ENCODE data around the gene GXYLT1. TPM values are rescaled to one million over a fixed set of nuclear protein-coding genes. Genes with fewer than 3 reads are reported as not detected.

The GXYLT1 gene
- polyA plus RNA-seq, 1 experiment: 20.6 TPM

DNA sequence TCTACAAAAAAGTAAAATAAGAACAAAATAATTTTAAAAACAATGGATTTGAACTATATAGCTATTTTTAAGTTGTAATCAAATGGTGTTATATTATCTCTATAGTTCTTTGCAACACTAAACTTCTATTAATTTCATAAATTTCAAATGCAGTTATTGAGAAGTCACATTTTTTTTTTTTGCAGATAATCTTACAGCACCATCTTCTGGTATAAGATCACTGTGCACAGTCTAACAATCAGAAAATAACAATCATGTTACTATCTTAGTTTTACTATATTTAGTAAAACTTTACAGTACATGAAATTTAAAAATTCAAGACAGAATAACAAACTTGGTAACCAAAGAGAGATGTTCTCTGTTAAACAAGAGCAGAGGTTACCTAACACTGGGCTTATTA is 40.6 kb downstream of the GXYLT1 start:
- no peaks in the 10 kb centered on the region for H3K9me3 ChIP-seq (ENCODE audit: control insufficient read depth, insufficient read depth, low read length)
- H3K27ac ChIP-seq (ENCODE audit: low read depth, low read length): no peak overlapping the region
- H3K27me3 ChIP-seq (ENCODE audit: control insufficient read depth, insufficient read depth, low read length): no peaks in the 10 kb centered on the region
- TF ChIP-seq, protein P1, sequence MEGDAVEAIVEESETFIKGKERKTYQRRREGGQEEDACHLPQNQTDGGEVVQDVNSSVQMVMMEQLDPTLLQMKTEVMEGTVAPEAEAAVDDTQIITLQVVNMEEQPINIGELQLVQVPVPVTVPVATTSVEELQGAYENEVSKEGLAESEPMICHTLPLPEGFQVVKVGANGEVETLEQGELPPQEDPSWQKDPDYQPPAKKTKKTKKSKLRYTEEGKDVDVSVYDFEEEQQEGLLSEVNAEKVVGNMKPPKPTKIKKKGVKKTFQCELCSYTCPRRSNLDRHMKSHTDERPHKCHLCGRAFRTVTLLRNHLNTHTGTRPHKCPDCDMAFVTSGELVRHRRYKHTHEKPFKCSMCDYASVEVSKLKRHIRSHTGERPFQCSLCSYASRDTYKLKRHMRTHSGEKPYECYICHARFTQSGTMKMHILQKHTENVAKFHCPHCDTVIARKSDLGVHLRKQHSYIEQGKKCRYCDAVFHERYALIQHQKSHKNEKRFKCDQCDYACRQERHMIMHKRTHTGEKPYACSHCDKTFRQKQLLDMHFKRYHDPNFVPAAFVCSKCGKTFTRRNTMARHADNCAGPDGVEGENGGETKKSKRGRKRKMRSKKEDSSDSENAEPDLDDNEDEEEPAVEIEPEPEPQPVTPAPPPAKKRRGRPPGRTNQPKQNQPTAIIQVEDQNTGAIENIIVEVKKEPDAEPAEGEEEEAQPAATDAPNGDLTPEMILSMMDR (IDR thresholded peaks at IDR 0.05; ENCODE audit: low read depth, low read length): peak; percentile 42
- H3K4me3 ChIP-seq (ENCODE audit: low read depth, low read length): no peak overlapping the region
- no peak for DNase-seq (ENCODE audit: low read depth, low spot score)
- ChIA-PET CTCF (interaction anchor here (0.6 to 1.8 kb wide), 7 partner anchors 9 to 828 kb away, joined by 3 to 9 read pairs (median 3); no protein-coding TSS in a partner anchor), POLR2A (no interaction called here)

DNA sequence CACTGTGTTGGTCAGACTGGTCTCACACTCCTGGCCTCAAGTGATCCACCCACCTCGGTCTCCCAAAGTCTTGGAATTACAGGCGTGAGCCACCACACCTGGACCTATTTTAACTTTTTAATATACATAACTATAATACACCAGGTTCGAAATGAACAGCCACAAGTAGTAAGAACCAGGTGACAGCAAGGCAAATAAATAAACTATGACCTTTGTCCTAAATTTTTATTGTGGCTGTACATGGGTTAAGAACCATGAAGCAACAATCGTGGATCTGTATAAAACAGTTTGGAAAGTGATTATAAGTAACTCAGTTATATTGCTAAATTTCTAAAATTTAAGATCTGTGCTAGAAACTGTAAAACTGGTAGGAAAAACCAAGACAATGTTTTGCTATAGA is 41.5 kb downstream of the GXYLT1 start:
- no peak for DNase-seq (ENCODE audit: low read depth, low spot score)
- TF ChIP-seq, protein P1 (IDR thresholded peaks at IDR 0.05; ENCODE audit: low read depth, low read length): no peak
- ChIA-PET POLR2A (no interaction called here), CTCF (interaction anchor here (0.6 to 1.3 kb wide), 5 partner anchors 8 to 1160 kb away, joined by 3 to 9 read pairs (median 3); no protein-coding TSS in a partner anchor)
- no peak overlapping the region for H3K4me3 ChIP-seq (ENCODE audit: low read depth, low read length)
- no peak overlapping the region for H3K27ac ChIP-seq (ENCODE audit: low read depth, low read length)
- H3K9me3 ChIP-seq (ENCODE audit: control insufficient read depth, insufficient read depth, low read length): no peaks in the 10 kb centered on the region
- H3K27me3 ChIP-seq (ENCODE audit: control insufficient read depth, insufficient read depth, low read length): no peaks in the 10 kb centered on the region

DNA sequence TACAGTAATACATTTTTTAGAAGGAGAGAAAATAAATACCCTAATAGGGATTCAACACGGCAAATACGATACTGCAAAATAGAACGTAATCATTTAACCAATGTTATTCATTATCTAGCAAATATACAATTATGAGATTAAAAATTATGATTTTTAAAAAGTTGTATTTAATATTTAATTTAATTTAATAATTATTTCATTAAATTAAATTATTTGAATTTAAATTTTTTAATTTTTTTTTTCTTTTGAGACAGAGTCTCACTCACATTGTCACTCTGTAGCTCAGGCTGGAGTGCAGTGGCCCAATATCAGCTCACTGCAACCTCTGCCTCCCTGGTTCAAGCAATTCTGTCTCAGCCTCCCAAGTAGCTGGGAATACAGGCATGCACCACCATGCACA is 42.0 kb downstream of the GXYLT1 start:
- Histone ChIP-seq H3K27ac (ENCODE audit: low read depth, low read length) (no peak overlapping the region), H3K9me3 (ENCODE audit: control insufficient read depth, insufficient read depth, low read length) (no peaks in the 10 kb centered on the region), H3K27me3 (ENCODE audit: control insufficient read depth, insufficient read depth, low read length) (no peaks in the 10 kb centered on the region), H3K4me3 (ENCODE audit: low read depth, low read length) (no peak overlapping the region)
- CTCF ChIA-PET: interaction anchor here (0.6 to 1.3 kb wide), 3 partner anchors 78 to 1159 kb away, joined by 3 to 9 read pairs (median 4); no protein-coding TSS in a partner anchor
- POLR2A ChIA-PET: no interaction called here
- TF ChIP-seq, protein P1 (IDR thresholded peaks at IDR 0.05; ENCODE audit: low read depth, low read length): no peak
- DNase-seq (ENCODE audit: low read depth, low spot score): no peak

DNA sequence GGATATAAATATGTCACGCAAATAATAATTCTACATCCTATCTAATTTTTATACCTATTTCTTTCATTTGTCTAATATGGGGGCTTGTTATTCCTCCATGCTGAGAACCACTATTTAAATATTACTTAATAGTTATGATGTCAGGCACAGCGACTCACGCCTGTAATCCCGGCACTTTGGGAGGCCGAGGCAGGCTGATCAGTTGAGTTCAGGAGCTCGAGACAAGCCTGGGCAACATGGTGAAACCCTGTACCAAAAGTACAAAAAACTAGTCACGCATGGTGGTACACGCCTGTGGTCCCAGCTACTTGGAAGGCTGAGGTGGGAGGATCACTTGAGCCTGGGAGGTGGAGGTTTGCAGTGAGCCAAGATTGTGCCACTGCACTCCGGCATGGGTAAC is 45.2 kb downstream of the GXYLT1 start:
- no peaks in the 10 kb centered on the region for H3K27me3 ChIP-seq (ENCODE audit: control insufficient read depth, insufficient read depth, low read length)
- ChIA-PET CTCF (interaction anchor here (0.5 kb wide), 1 partner anchor 42 kb away, joined by 5 read pairs; no protein-coding TSS in a partner anchor), POLR2A (no interaction called here)
- no peak overlapping the region for H3K4me3 ChIP-seq (ENCODE audit: low read depth, low read length)
- TF ChIP-seq, protein P1 (IDR thresholded peaks at IDR 0.05; ENCODE audit: low read depth, low read length): no peak
- no peak for DNase-seq (ENCODE audit: low read depth, low spot score)
- no peak overlapping the region for H3K27ac ChIP-seq (ENCODE audit: low read depth, low read length)
- H3K9me3 ChIP-seq (ENCODE audit: control insufficient read depth, insufficient read depth, low read length): no peaks in the 10 kb centered on the region

DNA sequence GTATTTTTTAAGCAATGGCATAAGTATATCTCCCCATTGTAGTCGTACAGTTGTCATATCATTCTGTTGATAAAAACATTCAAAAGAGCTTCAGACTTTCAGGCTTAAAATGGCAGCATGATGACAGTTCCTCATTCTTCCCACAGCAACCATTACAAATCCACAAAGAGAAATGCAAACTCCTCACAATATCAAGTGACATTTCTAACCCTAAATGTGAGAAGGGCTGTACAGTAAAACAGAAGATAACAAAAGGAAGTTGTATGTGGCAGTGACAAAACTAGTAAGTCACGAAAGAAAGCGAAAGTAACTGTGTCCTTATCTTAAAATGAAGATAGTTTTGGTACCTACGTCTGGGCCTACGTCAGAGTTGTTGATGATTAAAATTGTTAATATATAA is 46.7 kb downstream of the GXYLT1 start:
- no peaks in the 10 kb centered on the region for H3K27me3 ChIP-seq (ENCODE audit: control insufficient read depth, insufficient read depth, low read length)
- H3K27ac ChIP-seq (ENCODE audit: low read depth, low read length): no peak overlapping the region
- no peak for DNase-seq (ENCODE audit: low read depth, low spot score)
- TF ChIP-seq, protein P1 (IDR thresholded peaks at IDR 0.05; ENCODE audit: low read depth, low read length): no peak
- POLR2A ChIA-PET: no interaction called here
- H3K4me3 ChIP-seq (ENCODE audit: low read depth, low read length): no peak overlapping the region
- CTCF ChIA-PET: interaction anchor here (1.2 kb wide), 1 partner anchor 73 kb away, joined by 7 read pairs; no protein-coding TSS in a partner anchor
- H3K9me3 ChIP-seq (ENCODE audit: control insufficient read depth, insufficient read depth, low read length): no peaks in the 10 kb centered on the region
